Measurements from ENCODE around the gene HYOU1. TPM values are rescaled to one million over a fixed set of nuclear protein-coding genes. Genes with fewer than 3 reads are reported as not detected.

The HYOU1 gene
- total and polyA plus RNA-seq, 4 donors = 35.7 to 145 (median 68.7) TPM

DNA sequence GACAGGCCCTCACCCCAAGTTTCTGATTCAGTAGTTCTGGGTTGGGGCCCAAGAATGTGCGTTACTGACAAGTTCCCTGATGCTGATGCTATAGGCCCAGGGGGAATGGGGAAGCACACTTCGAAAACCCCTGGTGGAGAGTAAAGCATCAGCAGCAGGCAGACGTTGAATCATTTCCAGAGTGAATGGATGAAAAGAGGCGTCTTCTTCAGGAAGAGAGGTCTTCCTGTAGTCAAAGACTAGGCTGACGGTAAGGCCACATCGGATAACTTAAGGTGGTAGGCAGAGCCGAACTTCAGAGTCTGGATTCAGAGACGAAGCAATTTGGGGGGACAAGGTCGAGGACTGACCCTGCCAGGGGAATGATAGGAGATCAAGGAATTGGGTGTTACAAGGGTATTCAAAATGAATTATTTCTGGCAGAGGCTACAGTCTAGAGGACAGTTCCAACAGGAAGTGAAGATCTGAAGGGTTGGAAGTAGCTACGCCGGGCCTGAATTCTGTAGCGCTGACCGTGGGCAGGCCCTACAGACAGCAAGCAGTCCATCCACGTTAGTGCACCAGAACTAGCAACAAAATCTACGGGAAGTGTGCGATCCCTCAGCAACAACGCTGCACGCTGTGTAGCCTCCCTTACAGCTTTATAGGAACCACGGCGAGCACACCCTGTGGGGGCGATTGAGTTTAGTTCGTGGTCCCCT is 59.9 kb downstream of the HYOU1 start:
- DNase-seq (no peak), ATAC-seq (ENCODE audit: low FRiP score) (peak; percentile 12)
- intact Hi-C loops (cut with DNase I) = no loop called here
- Histone ChIP-seq H3K27ac (ENCODE audit: low read depth in 1 of 2, low read length in 2 of 2) (peak overlapping the region in 1 of 2 donors; percentile 43), H3K9me3 (ENCODE audit: control insufficient read depth, low read length) (no peaks in the 10 kb centered on the region), H3K36me3 (ENCODE audit: control insufficient read depth in 1 of 2, insufficient read depth in 2 of 2, low read length in 1 of 2) (peaks cover 0 to 1% of the 10 kb centered on the region in 2 donors), H3K4me3 (ENCODE audit: low read length in 2 of 2) (peak overlapping the region; percentile 53 to 68), H3K4me1 (ENCODE audit: control insufficient read depth in 1 of 2, insufficient read depth in 2 of 2, low read length in 2 of 2) (no peaks in the 10 kb centered on the region), H3K27me3 (ENCODE audit: control insufficient read depth in 1 of 2, insufficient read depth in 2 of 2, low read length in 1 of 2) (no peaks in the 10 kb centered on the region)
- WGBS, 2 donors = 17 to 19% methylated on average over 22 of the region's 22 CpGs

Small RNA genes within 50 kb of the gene (microRNA-seq; reads per million reads assigned to microRNA genes)
- gene MIR3656 = 0 to 0.99 reads per million in 2 donors

Other genes starting within 250 kb of the HYOU1 start
- under 1 TPM; 0.06 to 0.27 TPM for gene CXCR5, start 173.3 kb downstream of the HYOU1 start, total RNA-seq
- gene CXCR5, start 173.3 kb downstream of the HYOU1 start, polyA plus RNA-seq = under 1 TPM; 0.13 to 0.69 TPM
- 10 to 100 TPM; 73.5 to 92.9 TPM for gene BCL9L, start 131.3 kb downstream of the HYOU1 start, total RNA-seq
- gene BCL9L, start 131.3 kb downstream of the HYOU1 start, polyA plus RNA-seq = 10 to 100 TPM; 12.5 to 21.1 TPM
- not detected for gene UPK2, start 100.9 kb downstream of the HYOU1 start, total RNA-seq
- not detected for gene UPK2, start 100.9 kb downstream of the HYOU1 start, polyA plus RNA-seq
- gene FOXR1, start 85.4 kb downstream of the HYOU1 start, total RNA-seq = not detected
- gene FOXR1, start 85.4 kb downstream of the HYOU1 start, polyA plus RNA-seq = not detected
- gene CENATAC, start 59.1 kb downstream of the HYOU1 start, total RNA-seq = 10 to 100 TPM; 56.4 to 61.8 TPM
- gene CENATAC, start 59.1 kb downstream of the HYOU1 start, polyA plus RNA-seq = 100 to 1,000 TPM in 1 of 2 donors, 10 to 100 TPM in 1; 10.3 to 138 TPM
- 100 to 1,000 TPM; 804 to 820 TPM for gene RPS25, start 38.9 kb downstream of the HYOU1 start, total RNA-seq
- gene RPS25, start 38.9 kb downstream of the HYOU1 start, polyA plus RNA-seq = 1,000 to 10,000 TPM; 2,334 to 4,827 TPM
- gene TRAPPC4, start 38.4 kb downstream of the HYOU1 start, total RNA-seq = 10 to 100 TPM; 49.6 to 54.3 TPM
- gene TRAPPC4, start 38.4 kb downstream of the HYOU1 start, polyA plus RNA-seq = 10 to 100 TPM; 33.8 to 53.6 TPM
- gene SLC37A4, start 26.3 kb downstream of the HYOU1 start, total RNA-seq = 10 to 100 TPM in 1 of 2 donors, 1 to 10 TPM in 1; 7.8 to 12.9 TPM
- 1 to 10 TPM; 8.5 to 8.9 TPM for gene SLC37A4, start 26.3 kb downstream of the HYOU1 start, polyA plus RNA-seq
- 10 to 100 TPM; 24.9 to 28.0 TPM for gene VPS11, start 10.6 kb upstream of the HYOU1 start, total RNA-seq
- gene VPS11, start 10.6 kb upstream of the HYOU1 start, polyA plus RNA-seq = 10 to 100 TPM; 21.8 to 60.5 TPM
- 1 to 10 TPM; 6.9 to 8.1 TPM for gene HMBS, start 27.7 kb upstream of the HYOU1 start, total RNA-seq
- 1 to 10 TPM; 4.4 to 9.2 TPM for gene HMBS, start 27.7 kb upstream of the HYOU1 start, polyA plus RNA-seq
- gene DPAGT1, start 44.6 kb upstream of the HYOU1 start, total RNA-seq = 10 to 100 TPM; 23.6 to 41.8 TPM
- 10 to 100 TPM in 1 of 2 donors, 1 to 10 TPM in 1; 7.3 to 20.2 TPM for gene DPAGT1, start 44.6 kb upstream of the HYOU1 start, polyA plus RNA-seq
- gene C2CD2L, start 50.1 kb upstream of the HYOU1 start, total RNA-seq = 10 to 100 TPM in 1 of 2 donors, 1 to 10 TPM in 1; 9.5 to 10.1 TPM
- 10 to 100 TPM in 1 of 2 donors, 1 to 10 TPM in 1; 6.6 to 10.3 TPM for gene C2CD2L, start 50.1 kb upstream of the HYOU1 start, polyA plus RNA-seq
- gene HINFP, start 64.4 kb upstream of the HYOU1 start, total RNA-seq = 10 to 100 TPM; 14.3 to 32.4 TPM
- 10 to 100 TPM; 12.1 to 23.1 TPM for gene HINFP, start 64.4 kb upstream of the HYOU1 start, polyA plus RNA-seq
- gene ABCG4, start 91.8 kb upstream of the HYOU1 start, total RNA-seq = under 1 TPM; 0.45 to 0.75 TPM
- under 1 TPM in 1 of 2 donors, not detected in 1; 0.75 TPM for gene ABCG4, start 91.8 kb upstream of the HYOU1 start, polyA plus RNA-seq
- 10 to 100 TPM; 12.1 to 17.3 TPM for gene NLRX1, start 111.5 kb upstream of the HYOU1 start, total RNA-seq
- 1 to 10 TPM; 5.9 to 9.8 TPM for gene NLRX1, start 111.5 kb upstream of the HYOU1 start, polyA plus RNA-seq
- under 1 TPM in 1 of 2 donors, not detected in 1; 0.26 TPM for gene NHERF4, start 128.3 kb upstream of the HYOU1 start, total RNA-seq
- gene NHERF4, start 128.3 kb upstream of the HYOU1 start, polyA plus RNA-seq = 10 to 100 TPM in 1 of 2 donors, under 1 TPM in 1; 0.10 to 13.6 TPM
- gene CBL, start 149.1 kb upstream of the HYOU1 start, total RNA-seq = 10 to 100 TPM; 33.0 to 37.4 TPM
- 1 to 10 TPM; 3.8 to 5.5 TPM for gene CBL, start 149.1 kb upstream of the HYOU1 start, polyA plus RNA-seq

Data from aorta (tissue), 5 donors.